IPS-11a (cell line): ENCODE measurements around the gene VMP1.

ENCODE experiments used
- H3K4me3 ChIP-seq: one replicate; pipeline ENCODE4 v1.5.1; 2013; ENCODE audit warnings: low read depth, low read length, control low read depth

The VMP1 gene

DNA sequence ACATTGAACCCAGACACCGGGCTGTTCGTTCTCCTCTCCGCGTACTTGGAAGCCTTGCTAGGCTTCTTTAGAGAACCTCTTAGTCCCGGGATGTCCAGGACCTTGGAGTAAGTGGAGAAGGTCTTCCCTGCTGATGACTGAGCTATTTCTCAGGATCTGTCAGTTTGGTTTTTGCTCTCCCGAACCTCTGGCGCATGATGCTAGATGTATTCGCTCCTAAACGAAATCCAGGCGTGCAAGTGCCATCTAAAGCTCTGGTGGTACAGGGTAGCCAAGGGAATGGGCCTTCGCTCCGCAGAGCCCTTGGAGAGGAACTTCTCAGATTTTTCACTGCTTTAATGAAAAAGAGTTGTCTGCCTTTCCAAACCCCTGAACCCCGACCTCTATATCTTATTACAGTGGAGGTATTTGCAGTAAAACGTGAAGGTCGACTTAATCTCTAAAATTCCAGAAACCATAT, 547 bp downstream of the VMP1 start:
- peak overlapping the region; percentile 83 for H3K4me3 ChIP-seq

DNA sequence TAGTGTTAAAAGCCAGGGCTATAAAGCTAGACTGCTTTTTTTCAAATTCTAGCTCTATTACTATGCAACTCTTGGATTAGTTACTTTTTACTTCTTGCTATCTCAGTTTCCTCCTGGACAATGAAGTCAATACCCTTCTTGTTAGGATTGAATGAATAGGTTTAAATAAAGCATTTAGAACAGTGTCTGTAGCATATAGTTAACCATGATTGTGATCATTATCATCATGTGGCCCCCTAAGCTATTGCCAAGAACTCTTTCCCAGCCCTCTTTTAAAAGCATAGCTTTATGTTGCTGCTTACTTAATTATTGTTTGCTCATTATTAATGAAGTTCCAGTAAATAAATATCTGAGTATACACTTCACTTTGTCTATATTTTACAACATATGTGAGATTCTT, 4.5 kb downstream of the VMP1 start:
- no peak overlapping the region for H3K4me3 ChIP-seq

DNA sequence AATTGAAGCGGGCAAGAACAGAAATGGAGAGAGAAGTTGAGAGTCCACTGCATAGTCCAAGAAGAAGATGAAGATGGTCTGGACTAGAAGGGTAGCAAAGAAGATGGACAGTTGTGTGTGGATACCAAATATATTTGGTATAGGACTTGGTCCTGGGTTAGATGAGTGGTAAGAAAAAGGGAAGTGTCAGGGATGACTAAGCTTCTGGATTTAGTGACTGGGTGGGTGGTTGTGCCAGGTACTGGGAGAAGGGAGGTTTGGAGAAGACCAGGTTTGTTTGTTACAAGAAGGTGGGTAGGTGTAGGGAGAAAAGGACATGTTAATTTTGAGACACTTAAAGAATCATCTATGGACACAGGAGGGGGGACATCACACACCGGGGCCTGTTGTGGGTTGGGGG, 5.4 kb downstream of the VMP1 start:
- H3K4me3 ChIP-seq: no peak overlapping the region

DNA sequence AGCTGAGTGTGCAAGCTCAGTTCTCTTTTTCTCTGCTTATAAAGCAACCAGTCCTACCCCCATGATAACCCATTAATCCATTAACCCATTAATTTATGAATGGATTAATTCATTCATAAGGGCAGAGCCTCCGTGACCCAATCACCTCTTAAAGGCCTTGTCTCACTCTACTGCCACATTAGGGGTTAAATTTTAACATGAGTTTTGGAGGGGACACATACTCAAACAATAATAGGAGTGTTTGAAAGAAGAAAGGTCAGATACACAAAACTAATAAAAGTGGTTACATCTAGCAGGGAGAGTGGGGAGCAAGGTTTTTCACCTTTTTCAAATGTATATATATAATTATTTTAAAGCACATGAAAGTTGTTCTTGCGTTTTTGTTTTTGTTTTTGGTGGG, 6.8 kb downstream of the VMP1 start:
- no peak overlapping the region for H3K4me3 ChIP-seq

DNA sequence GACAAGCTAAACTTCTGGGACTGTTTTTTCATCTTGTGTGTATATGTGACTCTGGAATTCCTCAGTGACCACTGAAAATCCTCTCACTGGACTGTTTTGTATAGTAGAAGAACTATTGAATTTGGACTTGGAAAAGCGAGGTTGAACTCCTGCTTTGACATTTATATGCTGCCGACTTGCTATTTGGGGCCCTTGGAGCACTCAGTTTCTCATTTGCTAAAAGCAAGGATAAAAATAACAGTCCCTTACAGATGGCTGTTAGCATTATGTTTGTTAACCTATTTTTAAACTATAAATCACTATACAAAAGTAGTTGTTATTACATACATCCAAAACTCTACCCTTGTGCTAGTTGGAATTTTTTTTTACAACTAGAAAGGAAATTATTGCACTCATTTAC, 9.0 kb downstream of the VMP1 start:
- no peak overlapping the region for H3K4me3 ChIP-seq

DNA sequence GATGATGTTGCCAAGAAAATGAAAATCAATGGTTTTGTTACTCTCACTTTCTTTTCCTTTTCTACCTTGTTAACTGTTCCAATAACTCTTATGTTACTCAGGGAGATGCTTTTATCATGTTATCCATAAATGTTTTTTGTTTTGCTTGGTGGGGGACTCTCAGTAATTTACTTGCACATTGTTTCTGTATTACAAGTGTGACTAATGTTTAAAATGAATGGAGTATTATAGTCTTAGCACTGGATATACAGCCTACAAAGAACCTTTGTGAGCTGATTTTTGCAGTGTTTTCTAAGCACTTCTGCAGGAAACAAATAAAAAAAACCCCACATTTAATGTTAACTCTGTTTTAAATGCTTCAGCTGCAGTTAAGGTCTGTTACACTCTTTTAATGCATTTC, 12.1 kb downstream of the VMP1 start:
- H3K4me3 ChIP-seq: no peak overlapping the region

DNA sequence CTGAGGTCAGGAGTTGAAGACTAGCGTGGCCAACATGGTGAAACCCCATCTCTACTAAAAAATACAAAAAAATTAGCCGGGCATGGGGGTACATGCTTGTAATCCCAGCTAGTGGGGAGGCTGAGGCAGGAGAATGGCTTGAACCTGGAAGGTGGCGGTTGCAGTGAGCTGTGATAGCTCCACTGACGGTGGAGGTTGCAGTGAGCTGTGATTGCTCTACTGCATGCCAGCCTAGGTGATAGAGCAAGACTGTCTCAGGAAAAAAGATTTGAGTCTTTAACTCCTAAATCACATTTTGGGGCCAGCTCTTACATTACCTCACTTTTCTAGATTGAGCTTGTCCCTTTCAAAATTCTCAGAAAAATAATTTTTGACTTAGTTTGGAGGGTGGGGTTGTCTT, 15.2 kb downstream of the VMP1 start:
- H3K4me3 ChIP-seq: no peak overlapping the region

DNA sequence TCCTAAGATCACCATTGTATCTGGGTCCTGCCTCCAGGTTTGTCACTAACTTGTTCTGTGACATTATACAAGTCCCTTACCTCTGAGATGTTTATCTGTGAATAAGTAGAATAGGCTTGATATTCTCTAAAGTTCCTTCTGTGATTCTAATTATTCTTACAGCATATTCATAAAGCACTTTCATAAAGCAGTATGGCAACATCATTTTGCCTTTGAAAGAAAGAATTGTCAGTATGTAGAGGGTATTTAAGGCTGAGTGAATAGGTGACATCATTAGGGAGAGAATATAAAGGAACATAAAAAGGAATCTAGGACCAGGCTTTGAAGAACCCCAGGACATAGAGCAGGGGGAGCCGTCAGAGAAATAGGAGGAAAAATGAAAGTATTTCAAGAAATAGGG, 15.6 kb downstream of the VMP1 start:
- H3K4me3 ChIP-seq: no peak overlapping the region

DNA sequence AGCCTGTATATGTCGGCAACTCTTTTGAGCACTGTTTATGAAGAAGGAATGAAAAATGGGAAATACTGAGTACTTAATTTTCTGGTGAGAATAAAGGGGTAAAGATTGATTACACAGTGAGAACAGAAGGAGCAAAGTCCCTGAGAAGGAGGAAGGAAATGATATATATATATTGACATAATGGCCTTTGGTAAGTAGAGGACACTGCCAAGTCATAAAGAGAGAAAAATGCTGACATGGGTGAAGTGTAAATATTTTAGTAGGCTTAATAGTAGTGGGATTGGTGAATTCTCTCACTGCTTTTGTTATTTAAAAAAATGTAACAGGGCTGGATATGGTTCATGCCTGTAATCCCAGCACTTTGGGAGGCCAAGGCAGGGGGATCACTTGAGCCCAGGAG, 16.2 kb downstream of the VMP1 start:
- no peak overlapping the region for H3K4me3 ChIP-seq

DNA sequence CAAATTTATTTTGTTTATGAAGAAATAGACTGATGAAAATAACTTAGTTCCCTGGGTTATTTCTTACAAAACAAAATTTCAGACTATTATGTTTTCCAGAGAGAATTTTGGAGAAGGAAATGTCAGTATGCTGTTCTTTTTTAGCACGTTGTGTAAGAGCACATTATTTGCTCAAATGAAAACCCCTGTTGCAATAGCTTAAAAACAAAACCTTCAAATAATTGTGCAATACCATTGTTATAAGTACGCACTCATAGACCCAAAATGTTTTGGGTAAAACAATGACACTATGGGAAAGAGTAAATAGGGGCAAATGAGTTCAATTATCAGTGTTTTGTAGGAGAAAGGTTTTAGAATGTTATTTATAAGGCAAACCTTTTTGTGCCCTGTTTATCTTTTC, 18.2 kb downstream of the VMP1 start:
- no peak overlapping the region for H3K4me3 ChIP-seq

DNA sequence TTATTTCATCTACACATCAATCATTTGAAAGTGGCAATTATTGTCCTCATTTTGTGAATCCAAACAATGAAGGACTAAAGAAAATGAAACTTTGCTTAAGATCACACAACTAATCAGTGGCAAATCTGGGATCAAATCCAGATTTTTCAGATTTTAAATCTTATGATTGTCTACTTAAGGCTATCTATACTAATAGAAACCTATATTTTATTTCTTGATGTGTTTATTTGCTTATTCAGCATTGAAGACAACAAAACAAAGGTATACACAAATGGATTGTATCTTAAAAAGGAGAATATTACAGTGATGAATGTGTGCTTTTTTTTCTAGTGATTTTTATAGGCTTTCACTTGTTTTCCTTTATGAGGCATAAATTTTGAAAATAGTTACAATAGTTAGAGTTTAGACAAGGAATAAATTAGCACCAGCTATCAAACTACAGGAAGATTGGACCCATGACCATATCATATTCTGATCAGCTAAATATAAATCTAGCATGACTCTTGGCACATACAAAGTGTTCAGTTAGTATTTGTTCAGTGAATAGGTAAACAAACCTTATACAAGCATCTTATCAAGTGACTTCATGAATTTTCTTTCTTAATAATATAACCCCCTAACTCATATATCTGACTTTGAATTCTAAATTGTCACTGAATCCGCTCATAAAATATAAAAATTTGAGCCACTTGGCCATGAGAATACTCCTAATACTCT, 20.5 kb downstream of the VMP1 start:
- no peak overlapping the region for H3K4me3 ChIP-seq

DNA sequence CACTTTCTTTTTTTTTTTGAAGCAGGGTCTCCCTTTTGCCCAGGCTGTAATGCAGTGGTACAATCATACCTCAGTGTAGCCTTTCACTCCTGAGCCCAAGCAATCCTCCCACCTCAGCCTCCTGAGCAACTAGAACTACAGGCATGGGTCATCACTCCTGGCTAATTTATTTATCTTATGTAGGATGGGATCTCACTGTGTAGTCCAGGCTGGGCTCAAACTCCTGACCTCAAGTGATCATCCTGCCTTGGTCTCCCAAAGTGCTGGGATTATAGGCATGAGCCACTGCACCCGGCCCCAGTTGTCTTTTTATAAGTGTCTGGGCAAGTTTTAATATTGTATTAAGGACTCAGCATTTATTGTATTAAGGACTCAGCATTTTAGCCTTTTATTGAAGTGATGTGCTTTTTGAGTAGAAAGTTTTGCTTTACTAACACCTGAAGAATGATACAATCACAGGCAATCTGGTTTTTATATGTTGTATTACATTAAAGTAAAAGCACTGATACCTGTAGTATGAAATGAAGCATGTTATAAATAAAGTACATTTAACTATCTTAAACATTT, 22.9 kb downstream of the VMP1 start:
- H3K4me3 ChIP-seq: no peak overlapping the region

DNA sequence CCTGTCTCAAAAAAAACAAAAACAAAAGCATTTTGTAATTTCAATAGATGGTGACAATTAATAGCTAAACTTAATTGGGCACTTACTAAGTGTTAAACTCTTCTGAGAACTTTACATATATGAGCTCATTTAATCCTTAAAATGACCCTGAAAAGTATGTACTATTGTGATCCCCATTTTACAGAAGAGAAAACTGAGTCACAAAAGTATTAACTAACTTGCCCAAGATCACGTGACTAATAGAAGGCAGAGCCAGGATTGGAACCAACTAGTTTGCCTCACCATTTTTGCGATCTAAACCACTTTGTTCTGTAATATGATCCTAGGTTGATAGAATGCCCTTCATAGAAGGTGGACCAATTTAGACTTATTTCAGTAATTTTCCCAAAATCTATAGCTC, 26.2 kb downstream of the VMP1 start:
- H3K4me3 ChIP-seq: no peak overlapping the region

DNA sequence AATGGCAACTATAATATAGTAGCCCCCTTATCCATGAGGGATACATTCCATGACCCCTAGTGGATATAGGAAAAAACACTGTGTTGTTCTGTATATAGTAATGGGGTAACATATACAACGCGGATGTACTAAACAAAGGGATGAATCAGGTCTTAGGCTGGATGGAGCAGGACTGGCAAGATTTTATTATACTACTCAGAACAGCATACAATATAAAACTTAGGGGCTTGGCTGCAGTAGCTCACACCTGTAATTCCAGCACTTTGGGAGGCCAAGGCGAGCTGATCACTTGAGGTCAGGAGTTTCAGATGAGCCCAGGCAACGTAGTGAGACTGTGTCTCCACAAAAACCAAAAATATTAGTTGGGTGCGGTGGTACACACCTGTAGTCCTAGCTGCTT, 26.8 kb downstream of the VMP1 start:
- H3K4me3 ChIP-seq: no peak overlapping the region

DNA sequence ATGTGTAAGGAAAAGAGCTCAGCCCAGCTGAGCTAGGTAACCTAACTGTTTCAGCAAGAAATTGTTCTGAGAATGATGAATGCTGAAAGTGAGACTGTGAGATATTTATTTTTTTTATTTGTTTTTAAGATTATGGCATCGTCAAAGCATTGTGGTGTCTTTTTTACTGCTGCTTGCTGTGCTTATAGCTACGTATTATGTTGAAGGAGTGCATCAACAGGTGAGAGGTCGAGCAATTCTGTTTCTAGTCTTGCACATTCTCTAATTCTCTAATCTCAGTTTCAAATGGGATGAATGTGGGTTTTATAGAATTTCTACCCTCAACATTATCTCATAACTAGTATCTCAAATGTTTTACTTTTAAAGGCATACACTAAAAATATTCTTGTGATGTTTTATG, 29.9 kb downstream of the VMP1 start:
- no peak overlapping the region for H3K4me3 ChIP-seq

DNA sequence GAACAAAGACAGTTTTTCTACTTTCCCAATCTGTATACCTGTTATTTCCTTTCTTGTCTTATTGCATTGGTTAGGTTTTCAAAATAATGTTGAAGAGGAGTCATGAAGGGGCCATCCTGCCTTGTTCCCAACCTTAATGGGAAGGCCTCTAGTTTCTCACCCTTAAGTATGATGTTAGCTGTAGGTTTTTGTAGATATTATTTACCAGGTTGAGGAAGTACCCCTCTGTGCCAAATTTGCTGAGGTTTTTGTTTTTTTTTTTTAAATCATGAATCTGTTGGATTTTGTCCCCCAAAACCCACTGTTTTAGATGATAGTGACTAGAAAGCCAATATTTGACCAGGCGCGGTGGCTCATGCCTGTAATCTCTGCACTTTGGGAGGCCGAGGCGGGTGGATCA, 36.4 kb downstream of the VMP1 start:
- no peak overlapping the region for H3K4me3 ChIP-seq

DNA sequence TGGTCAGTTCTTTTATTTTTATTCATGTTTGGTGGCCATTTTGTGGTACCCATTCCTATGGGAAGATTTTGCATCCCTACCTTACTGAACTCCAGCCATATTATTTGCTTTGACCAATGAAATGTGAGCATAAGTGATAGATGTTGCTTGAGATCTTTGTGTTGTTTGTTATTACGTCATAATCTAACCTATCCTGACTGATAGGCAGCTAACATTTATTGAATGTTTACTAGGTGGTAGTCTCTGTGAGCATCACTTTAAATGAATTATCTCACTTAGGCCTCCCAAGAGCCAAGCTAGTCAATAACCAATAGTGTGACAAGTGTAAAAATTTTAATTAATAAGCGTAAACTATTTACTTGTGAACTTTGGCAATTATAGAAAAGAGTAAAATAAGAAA, 37.6 kb downstream of the VMP1 start:
- no peak overlapping the region for H3K4me3 ChIP-seq

DNA sequence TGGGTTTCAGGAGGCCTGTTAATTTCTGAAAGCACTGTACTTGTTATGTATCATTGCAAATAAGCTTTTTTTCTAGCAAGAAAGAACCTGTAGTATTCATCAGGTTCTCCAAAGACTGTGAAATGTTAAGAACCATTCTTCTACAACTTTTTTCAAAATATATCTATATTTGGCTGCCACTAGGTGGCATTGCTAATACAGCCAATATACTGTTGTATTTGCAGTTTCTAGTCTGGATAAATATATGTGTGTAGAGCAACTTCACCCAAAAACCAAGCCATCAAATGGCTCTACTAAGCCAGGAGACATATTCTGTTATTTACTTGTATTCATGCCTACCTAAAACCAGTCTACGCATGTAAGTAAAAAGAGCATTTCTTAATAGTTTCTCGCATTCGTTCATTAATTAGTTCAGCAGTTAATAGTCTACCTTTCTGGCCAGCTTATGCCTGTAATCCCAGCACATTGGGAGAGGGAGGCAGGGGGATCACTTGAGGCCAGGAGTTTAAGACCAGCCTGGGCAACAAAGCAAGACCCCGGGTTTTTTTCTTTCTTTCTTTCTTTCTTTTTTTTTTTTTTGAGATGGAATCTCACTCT, 39.5 kb downstream of the VMP1 start:
- no peak overlapping the region for H3K4me3 ChIP-seq

DNA sequence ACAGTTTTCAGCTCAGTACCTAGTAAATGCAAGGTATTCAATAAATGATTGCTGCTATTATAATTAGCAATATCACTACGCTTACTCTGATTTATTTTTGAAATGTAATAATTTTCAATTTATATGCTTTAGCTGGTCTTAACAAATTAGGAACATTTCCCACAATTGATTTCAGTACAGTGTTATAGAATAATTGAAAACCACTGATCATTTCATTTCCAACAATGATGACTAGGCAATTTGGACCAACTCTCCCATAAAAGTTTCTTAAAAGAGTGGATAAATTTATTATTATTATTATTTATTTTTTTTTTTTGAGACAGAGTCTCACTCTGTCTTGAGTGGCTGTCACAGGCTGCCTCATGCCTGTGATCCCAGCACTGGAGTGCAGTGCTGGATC, 41.1 kb downstream of the VMP1 start:
- no peak overlapping the region for H3K4me3 ChIP-seq

DNA sequence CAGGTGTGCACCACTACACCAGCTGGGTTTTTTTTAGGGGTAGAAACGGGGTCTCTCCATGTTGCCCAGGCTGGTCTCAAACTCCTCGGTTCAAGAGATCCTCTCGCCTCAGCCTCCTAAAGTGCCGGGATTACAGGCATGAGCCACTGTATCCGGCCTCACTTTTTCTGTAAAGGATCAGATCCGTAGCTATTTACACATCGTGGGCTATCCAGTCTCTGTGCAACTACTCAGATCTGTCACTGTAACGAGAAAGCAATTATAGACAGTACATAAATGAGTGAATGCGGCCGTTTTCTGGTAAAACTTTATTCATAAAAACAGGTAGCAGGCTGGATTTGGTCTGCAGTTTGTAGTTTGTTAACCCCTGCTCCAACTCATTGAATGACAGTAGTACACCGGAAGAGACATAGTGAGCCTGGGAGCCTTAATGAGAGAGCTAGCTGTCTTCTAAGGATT, 44.5 kb downstream of the VMP1 start:
- H3K4me3 ChIP-seq: no peak overlapping the region

DNA sequence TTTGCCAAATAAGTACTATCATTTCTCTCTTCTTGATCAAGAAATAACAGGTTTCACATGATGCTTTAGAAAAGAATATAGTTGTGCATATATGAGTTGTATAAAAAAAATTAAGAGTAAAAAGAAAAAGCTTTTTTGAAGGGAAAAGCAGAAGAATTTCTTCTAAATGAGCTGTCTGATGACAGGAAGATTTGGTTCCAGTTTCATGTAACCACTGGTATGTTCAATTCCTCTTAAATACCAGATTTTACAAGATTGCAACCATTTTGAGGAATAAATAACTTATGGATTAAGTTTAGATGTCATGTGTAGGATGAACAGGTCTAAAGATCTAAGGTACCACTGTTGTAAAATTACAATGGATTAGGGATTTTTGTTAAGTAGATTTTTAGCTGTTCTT, 45.0 kb downstream of the VMP1 start:
- no peak overlapping the region for H3K4me3 ChIP-seq

DNA sequence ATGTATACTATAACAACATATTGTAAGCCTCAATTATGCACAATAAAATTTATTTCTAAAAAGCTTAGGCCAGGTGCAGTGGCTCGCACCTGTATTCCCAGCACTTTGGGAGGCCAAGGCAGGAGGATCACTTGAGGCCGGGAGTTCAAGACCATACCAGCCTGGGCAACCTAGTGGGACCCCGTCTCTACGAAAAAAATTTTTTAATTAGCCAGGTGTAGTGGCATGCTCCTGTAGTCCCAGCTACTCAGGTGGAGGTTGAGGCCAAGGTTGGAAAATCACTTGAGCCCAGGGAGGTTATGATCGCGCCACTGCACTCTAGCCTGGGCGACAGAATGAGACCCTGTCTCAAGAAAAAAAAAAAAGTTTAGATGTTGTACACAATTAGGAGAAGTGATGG, 45.5 kb downstream of the VMP1 start:
- no peak overlapping the region for H3K4me3 ChIP-seq
